GM12878 (cell line): ENCODE data around the gene FCF1. TPM values are rescaled to one million over a fixed set of nuclear protein-coding genes. Genes with fewer than 3 reads are reported as not detected.

ENCODE experiments used
- ATAC-seq: fragments of 200-7000 bp; cut with Tn5 transposase; 3 replicates; pipeline ENCODE4 v1.9.1; 2020; ENCODE audit warnings: mild to moderate bottlenecking, moderate library complexity
- Bru-seq: library from RNA; stranded (reverse); fragments of 400-500 nt; gene quantifications from one replicate; lab custom pipeline; 2021; lab: Mats Ljungman, UMichigan
- BruChase-seq, 2 experiments: library from RNA; stranded (reverse); fragments of 400-500 nt; gene quantifications; one replicate each; lab custom pipeline; 2021; lab: Mats Ljungman, UMichigan
- BruUV-seq: library from RNA; stranded (reverse); fragments of 400-500 nt; replicated peaks from 2 replicates; lab custom pipeline; 2021; lab: Mats Ljungman, UMichigan
- CTCF ChIA-PET: fragments of 300-600 bp; sonication (Branson Sonifier 250); formaldehyde crosslinking; extraction: SDS; loops from one replicate; lab custom pipeline; 2021; ENCODE audit warnings: inconsistent platforms; lab: Yijun Ruan, JAX
- POLR2A ChIA-PET: fragments of 350-600 bp; formaldehyde crosslinking; extraction: SDS; loops from one replicate; lab custom pipeline; 2021; ENCODE audit warnings: inconsistent platforms; lab: Charles Lee
- RAD21 ChIA-PET: fragments of 300-600 bp; sonication (Branson Sonifier 250); formaldehyde crosslinking; loops from one replicate; lab custom pipeline; 2023; ENCODE audit warnings: antibody characterized with exemption; ENCODE audit not compliant: unreplicated experiment; lab: Charles Lee
- SMC1A ChIA-PET: fragments of 300-600 bp; sonication (Branson Sonifier 250); formaldehyde crosslinking; loops from one replicate; lab custom pipeline; 2023; ENCODE audit not compliant: unreplicated experiment, uncharacterized antibody; lab: Charles Lee
- DNase-seq: peaks from one replicate; pipeline ENCODE4 v3.0.0-alpha.2; 2011; ENCODE audit warnings: low read depth, low spot score
- FAIRE-seq: peaks from 3 replicates; lab custom pipeline; 2011; peaks lifted over from hg19 to GRCh38; lab: Jason Lieb, UNC
- H2AFZ ChIP-seq: 2 replicates; pipeline ENCODE4 v1.6.0; 2011; ENCODE audit warnings: low read depth, low read length, control low read depth; ENCODE audit not compliant: control insufficient read depth
- H3K27ac ChIP-seq: 2 replicates; pipeline ENCODE4 v1.5.1; 2011; ENCODE audit warnings: control low read depth; ENCODE audit not compliant: control insufficient read depth, insufficient read depth
- H3K27me3 ChIP-seq, 2 experiments: replicated peaks in 1 of 2; 2 replicates each; pipeline versions ENCODE4 v1.6.0 to v1.6.1; 2011; ENCODE audit warnings: low read length in 1 of 2; ENCODE audit not compliant: control insufficient read depth in 2 of 2, insufficient read depth in 2 of 2
- H3K36me3 ChIP-seq, 2 experiments: 2 replicates each; pipeline ENCODE4 v1.5.1; 2011; ENCODE audit warnings: low read length in 1 of 2; ENCODE audit not compliant: control insufficient read depth in 2 of 2, insufficient read depth in 2 of 2
- H3K4me1 ChIP-seq: 2 replicates; pipeline ENCODE4 v1.6.1; 2011; ENCODE audit warnings: mild to moderate bottlenecking, low read length, moderate library complexity, mixed read lengths; ENCODE audit not compliant: control insufficient read depth, insufficient read depth
- H3K4me2 ChIP-seq: 2 replicates; pipeline ENCODE4 v1.6.0; 2011; ENCODE audit warnings: control low read depth; ENCODE audit not compliant: control insufficient read depth, insufficient read depth
- H3K4me3 ChIP-seq: fragments of 200-600 bp; sonication (generic); 2 replicates; pipeline ENCODE4 v1.5.1; 2016
- H3K79me2 ChIP-seq: 2 replicates; pipeline ENCODE4 v1.6.0; 2011; ENCODE audit warnings: low read length; ENCODE audit not compliant: control insufficient read depth, insufficient read depth
- H3K9ac ChIP-seq: 2 replicates; pipeline ENCODE4 v1.8.0; 2011; ENCODE audit warnings: low read length, control low read depth, mixed read lengths; ENCODE audit not compliant: control insufficient read depth, insufficient read depth
- H3K9me3 ChIP-seq: replicated peaks from 3 replicates; pipeline ENCODE4 v1.5.1; 2011; ENCODE audit warnings: mild to moderate bottlenecking, low read length; ENCODE audit not compliant: control insufficient read depth, insufficient read depth
- H4K20me1 ChIP-seq: 2 replicates; pipeline ENCODE4 v1.6.0; 2011; ENCODE audit not compliant: control insufficient read depth, insufficient read depth
- EED ChIP-seq: sonication (generic); IDR thresholded peaks from 2 replicates; pipeline ENCODE4 v1.6.1; 2016; ENCODE audit warnings: antibody characterized with exemption, low read depth
- ESRRA ChIP-seq: IDR thresholded peaks from 2 replicates; pipeline ENCODE4 v1.6.1; 2012; ENCODE audit warnings: mild to moderate bottlenecking, low read length, improper control_type of control experiment
- GABPA ChIP-seq: IDR thresholded peaks from 2 replicates; pipeline ENCODE4 v1.6.1; 2014; ENCODE audit warnings: antibody characterized with exemption, low read depth, mild to moderate bottlenecking, inconsistent platforms
- GATAD2B ChIP-seq: fragments of 450-650 bp; conservative IDR thresholded peaks from 2 replicates; pipeline ENCODE4 v1.6.1; 2017; ENCODE audit warnings: low read depth, mild to moderate bottlenecking, moderate library complexity
- HCFC1 ChIP-seq: fragments of 150-350 bp; IDR thresholded peaks from 2 replicates; pipeline ENCODE4 v1.6.1; 2014; ENCODE audit warnings: low read length
- NFIC ChIP-seq: IDR thresholded peaks from 2 replicates; pipeline ENCODE4 v1.6.1; 2012; ENCODE audit warnings: low read depth, mild to moderate bottlenecking, inconsistent platforms, low read length, moderate library complexity
- NFXL1 ChIP-seq: fragments of 450-650 bp; IDR thresholded peaks from 2 replicates; pipeline ENCODE4 v1.6.1; 2017; ENCODE audit warnings: antibody characterized with exemption, mild to moderate bottlenecking, borderline replicate concordance
- RB1 ChIP-seq: fragments of 450-650 bp; formaldehyde crosslinking; IDR thresholded peaks from 2 replicates; pipeline ENCODE4 v1.6.1; 2017; ENCODE audit warnings: mild to moderate bottlenecking, borderline replicate concordance
- REST ChIP-seq: IDR thresholded peaks from 2 replicates; pipeline ENCODE4 v1.6.1; 2012; ENCODE audit warnings: mild to moderate bottlenecking, low read depth, low read length
- RFX5 ChIP-seq: IDR thresholded peaks from 2 replicates; pipeline ENCODE4 v1.6.1; 2011; ENCODE audit warnings: low read depth, low read length, improper control_type of control experiment
- STAT1 ChIP-seq: fragments of 450-650 bp; conservative IDR thresholded peaks from 2 replicates; pipeline ENCODE4 v1.6.1; 2014; ENCODE audit warnings: antibody characterized with exemption, mild to moderate bottlenecking
- ZNF217 ChIP-seq: fragments of 450-650 bp; IDR thresholded peaks from 2 replicates; pipeline ENCODE4 v1.6.1; 2017; ENCODE audit warnings: antibody characterized with exemption, mild to moderate bottlenecking
- WGBS: methylation state at CpG from one replicate; pipeline ENCODE4 v1.1.6; 2016; ENCODE audit warnings: low lambda C conversion rate; ENCODE audit not compliant: insufficient replicate concordance, insufficient coverage; ENCODE audit errors: missing lambda C conversion rate; 5-methylcytosine and 5-hydroxymethylcytosine counted together
- in situ Hi-C: fragments of 300-500 bp; cut with MboI; formaldehyde crosslinking; loops from 9 replicates; pipeline ENCODE4 v1.14.3; 2018; ENCODE audit warnings: mixed read lengths
- intact Hi-C: fragments of 100-400 bp; cut with micrococcal nuclease; formaldehyde crosslinking; loops from one replicate; pipeline ENCODE4 v1.14.2; 2022; ENCODE audit not compliant: unreplicated experiment
- long read RNA-seq, 2 experiments: library from polyadenylated mRNA; unstranded; transcript quantifications; one replicate each; pipeline ENCODE4 v2.0.0, GENCODE V29; 2019 to 2020
- polyA minus RNA-seq, 3 experiments: library from RNA; depleted of rRNA, polyadenylated mRNA; stranded (reverse); fragments of >200 nt; gene quantifications; 2 replicates each; pipeline ENCODE4 v1.2.3, GENCODE V29; 2011
- polyA plus RNA-seq, 11 experiments: library from polyadenylated mRNA; depleted of rRNA in 4 of 11; unstranded in 6 of 11; stranded (reverse) in 5 of 11; fragments of >200 nt; fragmentation: Nextera tagmentation in 4 of 11; fragmentation: Illumina TruSeq in 1 of 11; extraction: Ambion mirVana in 4 of 11; extraction: Trizol in 1 of 11; gene quantifications; 1 replicate in 1 of 11; 2 replicates in 10 of 11; pipeline versions ENCODE4 v1.2.1 to v1.2.3, GENCODE V29; 2011 to 2016; ENCODE audit warnings: inconsistent platforms in 2 of 11, missing spikeins in 2 of 11, low read depth in 1 of 11
- total RNA-seq, 4 experiments: library from RNA; depleted of rRNA in 3 of 4; stranded (reverse); fragments of >200 nt in 3 of 4; fragmentation: Illumina TruSeq in 1 of 4; extraction: Trizol in 1 of 4; gene quantifications; 2 replicates each; pipeline versions ENCODE4 v1.2.1 to v1.2.3, GENCODE V29; 2013 to 2021
- TF ChIP-seq, protein P1 (sequence below): fragments of 450-650 bp; IDR thresholded peaks from 2 replicates; pipeline ENCODE4 v1.6.1; 2016; ENCODE audit warnings: mild to moderate bottlenecking

Gene FCF1
- total RNA-seq (2013; cell fraction: nucleolus; rRNA removed), result 39.2 and 40.0 TPM in 2 replicates
- total RNA-seq (2014; rRNA removed) (14.5 and 17.7 TPM in 2 replicates), total RNA-seq (2014; rRNA removed; fragmentation: Illumina TruSeq; extraction: Trizol) (43.1 and 43.9 TPM in 2 replicates), total RNA-seq (2021) (37.1 and 39.8 TPM in 2 replicates), polyA plus RNA-seq (2011; rRNA removed) (55.5 and 78.4 TPM in 2 replicates), polyA plus RNA-seq (2014; fragmentation: Illumina TruSeq; extraction: Trizol) (88.7 and 136 TPM in 2 replicates), polyA plus RNA-seq (2014; fragmentation: Nextera tagmentation; extraction: Ambion mirVana) (1 to 10 TPM; 6.2 to 9.7 TPM), polyA plus RNA-seq (2014; rRNA removed) (33.8 and 35.2 TPM in 2 replicates), polyA plus RNA-seq (2016; fragmentation: Nextera tagmentation; extraction: Ambion mirVana) (10 to 100 TPM; 21.0 to 23.2 TPM), polyA minus RNA-seq (2011; rRNA and poly(A)+ RNA removed) (38.7 and 80.0 TPM in 2 replicates), Bru-seq, nascent RNA (percentile 78 among the genes with signal in this experiment), BruChase-seq, experiment 1, labeled RNA remaining after a 6-hour chase (percentile 74 among the genes with signal in this experiment), BruChase-seq, experiment 2, labeled RNA remaining after a 2-hour chase (percentile 76 among the genes with signal in this experiment)
- polyA plus RNA-seq (2011; ENCODE audit: low read depth), result 22.7 TPM
- 21.8 and 41.5 TPM in 2 replicates for polyA plus RNA-seq (2011; cell fraction: cytosol; rRNA removed)
- 17.6 and 18.2 TPM in 2 replicates for polyA plus RNA-seq (2011; cell fraction: nucleus; rRNA removed)
- polyA plus RNA-seq (2012), result 25.4 and 28.4 TPM in 2 replicates
- 13.9 and 26.2 TPM in 2 replicates for polyA minus RNA-seq (2011; cell fraction: cytosol; rRNA and poly(A)+ RNA removed)
- 10.0 and 13.0 TPM in 2 replicates for polyA minus RNA-seq (2011; cell fraction: nucleus; rRNA and poly(A)+ RNA removed)
- long read RNA-seq, experiment 1, result 0 reads
- long read RNA-seq, experiment 2, partial matches to known transcripts, result 3 of 13 reads
- long read RNA-seq, experiment 2, other reads (novel, unspliced or antisense), result 10 of 13 reads

DNA sequence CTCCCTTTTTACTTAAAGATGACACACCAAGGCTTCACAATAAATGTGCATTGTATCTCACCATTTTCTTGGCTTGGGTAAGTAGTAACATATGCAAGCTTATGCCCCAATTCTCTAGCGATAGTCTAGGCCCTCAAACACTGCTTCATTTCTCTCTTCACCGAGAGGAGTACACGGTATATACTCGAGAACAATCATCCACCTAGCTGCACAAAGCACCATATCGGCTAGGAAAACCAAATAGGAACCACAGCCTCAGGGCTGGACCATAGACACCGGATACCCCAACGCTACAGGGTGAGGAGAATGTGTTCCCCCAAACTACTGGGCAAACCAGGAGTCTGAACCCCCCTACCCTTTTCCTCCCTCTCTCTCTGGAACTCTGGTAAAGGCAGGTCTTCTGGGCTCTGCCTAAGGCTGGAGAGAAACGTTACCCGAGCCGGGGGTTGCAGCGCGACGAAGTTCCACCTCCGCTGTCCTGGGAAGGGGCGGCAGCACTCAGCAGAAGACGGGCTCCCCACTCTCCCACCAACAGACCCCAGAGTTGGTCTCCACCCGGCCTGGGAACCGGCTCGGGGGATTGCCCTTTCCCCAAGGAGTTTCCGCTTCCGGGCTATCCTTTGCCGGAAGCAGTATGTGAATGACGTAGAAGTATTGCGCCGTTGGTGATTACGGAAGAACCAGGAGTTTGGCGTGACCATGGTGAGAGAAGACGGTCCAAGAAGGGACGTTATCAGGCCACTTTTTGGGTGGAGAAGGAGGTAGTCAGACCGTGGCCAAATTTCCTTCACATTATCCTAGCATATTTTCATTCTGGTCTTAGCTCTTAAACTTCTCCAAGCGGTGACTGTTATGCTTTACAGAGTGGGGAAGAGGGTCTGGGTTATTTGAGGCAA, at the start of gene FCF1, which contains the start of gene AREL1:
TSS of gene FCF1 (plus strand) at position 646 of the 896 bp plus-strand sequence. CDS start at position 700, 54 bp downstream.
TSS of gene AREL1 (minus strand) at position 582 of the 896 bp plus-strand sequence. CDS start 27,465 bp downstream, outside the sequence.
- Histone ChIP-seq H3K79me2 (peaks cover 59% of the 10 kb centered on the region), H3K4me3 (peak within 1 kb of the TSS; percentile 88), H3K27me3 (no peaks in the 10 kb centered on the region), H2AFZ (peak within 1 kb of the TSS; percentile 82), H3K4me1 (peaks cover 3% of the 10 kb centered on the region; the same call in 1 of the 2 replicates), H3K9me3 (no peaks in the 10 kb centered on the region), H3K4me2 (peak within 1 kb of the TSS; percentile 93), H3K36me3 (peaks cover 0 to 5% of the 10 kb centered on the region in 2 experiments; a peak in 1 of 4 replicates), H3K9ac (peak within 1 kb of the TSS; percentile 75), H3K27ac (peak within 1 kb of the TSS; percentile 74), H4K20me1 (no peaks in the 10 kb centered on the region)
- ATAC-seq (peak; percentile 95), FAIRE-seq (peak; percentile 93), DNase-seq (peak; percentile 54)
- in situ Hi-C loops, result no loop called here
- CTCF ChIA-PET, result interaction anchor here (1.2 kb wide), 1 partner anchor 104 kb away, joined by 5 read pairs; no protein-coding TSS in a partner anchor
- SMC1A ChIA-PET, result interaction anchor here (0.8 to 1.0 kb wide), 2 partner anchors 12 to 93 kb away, joined by 3 read pairs; no protein-coding TSS in a partner anchor
- POLR2A ChIA-PET, result interaction anchor here (0.5 to 0.6 kb wide), 2 partner anchors 50 to 350 kb away, joined by 3 read pairs; partner anchors contain the start of gene YLPM1
- RAD21 ChIA-PET, result interaction anchor here (1.3 kb wide), 1 partner anchor 104 kb away, joined by 3 read pairs; no protein-coding TSS in a partner anchor
- BruUV-seq, result TSS peak; percentile 75
- intact Hi-C loops, result loop anchor here (5.0 kb wide), 1 partner anchor 50 kb away; the partner anchor contains the start of gene YLPM1
- WGBS, result under 1% methylated on average over 31 of the region's 31 CpGs
- no peak for TF ChIP-seq ZNF217
- TF ChIP-seq NFXL1, result no peak
- TF ChIP-seq EED, result no peak
- no peak for TF ChIP-seq STAT1
- TF ChIP-seq, protein P1, sequence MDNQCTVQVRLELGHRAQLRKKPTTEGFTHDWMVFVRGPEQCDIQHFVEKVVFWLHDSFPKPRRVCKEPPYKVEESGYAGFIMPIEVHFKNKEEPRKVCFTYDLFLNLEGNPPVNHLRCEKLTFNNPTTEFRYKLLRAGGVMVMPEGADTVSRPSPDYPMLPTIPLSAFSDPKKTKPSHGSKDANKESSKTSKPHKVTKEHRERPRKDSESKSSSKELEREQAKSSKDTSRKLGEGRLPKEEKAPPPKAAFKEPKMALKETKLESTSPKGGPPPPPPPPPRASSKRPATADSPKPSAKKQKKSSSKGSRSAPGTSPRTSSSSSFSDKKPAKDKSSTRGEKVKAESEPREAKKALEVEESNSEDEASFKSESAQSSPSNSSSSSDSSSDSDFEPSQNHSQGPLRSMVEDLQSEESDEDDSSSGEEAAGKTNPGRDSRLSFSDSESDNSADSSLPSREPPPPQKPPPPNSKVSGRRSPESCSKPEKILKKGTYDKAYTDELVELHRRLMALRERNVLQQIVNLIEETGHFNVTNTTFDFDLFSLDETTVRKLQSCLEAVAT, result 0 out of 2 replicates have a peak, but pooled peaks have one; percentile 43
- TF ChIP-seq NFIC, result peak; percentile 7; the same call in 1 of the 2 replicates
- peak; percentile 76; the same call in 1 of the 2 replicates for TF ChIP-seq ESRRA
- peak; percentile 99 for TF ChIP-seq GABPA
- TF ChIP-seq GATAD2B, result peak; percentile 42; the same call in 1 of the 2 replicates
- 0 out of 2 replicates have a peak, but pooled peaks have one; percentile 44 for TF ChIP-seq RFX5
- TF ChIP-seq REST, result no peak
- TF ChIP-seq HCFC1, result peak; percentile 79
- peak; percentile 81; the same call in 1 of the 2 replicates for TF ChIP-seq RB1
